Activated CD4-positive, alpha-beta T cell treated with anti-CD3 and anti-CD28 coated beads for 48 hours (primary cell): ENCODE data around the gene KNSTRN.

Source experiments
- DNase-seq: peaks from one replicate; pipeline ENCODE4 v3.0.0-alpha.2; 2020

KNSTRN gene

DNA sequence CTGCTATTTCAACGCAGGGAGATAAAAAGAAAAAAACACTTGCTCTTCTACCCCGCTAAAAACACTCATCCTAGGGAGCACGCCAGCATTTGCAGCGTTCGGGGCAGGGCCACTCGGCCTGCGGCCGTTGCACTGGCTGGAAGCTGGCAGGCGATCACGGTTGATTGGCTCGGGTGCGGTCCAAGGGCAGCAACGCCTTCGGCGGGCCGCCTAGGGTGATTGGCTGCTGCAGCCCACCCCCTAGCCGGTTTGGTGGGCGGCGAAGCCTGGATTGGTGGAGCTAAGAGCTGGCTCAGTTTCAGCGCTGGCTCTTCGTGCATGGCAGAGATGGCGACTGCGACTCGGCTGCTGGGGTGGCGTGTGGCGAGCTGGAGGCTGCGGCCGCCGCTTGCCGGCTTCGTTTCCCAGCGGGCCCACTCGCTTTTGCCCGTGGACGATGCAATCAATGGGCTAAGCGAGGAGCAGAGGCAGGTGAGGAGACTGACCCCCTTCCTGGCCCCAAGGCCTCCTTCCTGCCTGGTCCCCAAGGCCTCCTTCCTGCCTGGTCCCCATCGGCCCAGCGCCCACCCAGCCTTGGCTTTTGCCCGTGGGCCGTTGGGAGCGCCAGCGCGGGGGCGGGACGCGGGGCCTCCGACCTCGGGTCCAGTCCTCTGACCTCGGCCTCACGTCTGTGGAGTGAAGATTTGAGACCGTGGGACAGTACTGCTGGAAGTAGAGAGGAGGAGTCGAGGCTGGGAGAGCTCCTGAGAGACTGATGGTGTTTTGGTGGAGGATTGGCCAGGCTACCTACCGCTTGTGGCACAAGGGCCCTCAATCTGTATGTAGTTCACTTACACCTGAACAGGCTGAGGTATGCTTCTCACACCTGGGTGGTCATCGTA lies 23.2 kb downstream of the KNSTRN start, which contains the start of gene IVD:
IVD (plus strand) TSS at position 295 of the 881 bp plus-strand sequence; CDS start at position 328, 33 bp downstream.
- DNase-seq, result peak; percentile 94

DNA sequence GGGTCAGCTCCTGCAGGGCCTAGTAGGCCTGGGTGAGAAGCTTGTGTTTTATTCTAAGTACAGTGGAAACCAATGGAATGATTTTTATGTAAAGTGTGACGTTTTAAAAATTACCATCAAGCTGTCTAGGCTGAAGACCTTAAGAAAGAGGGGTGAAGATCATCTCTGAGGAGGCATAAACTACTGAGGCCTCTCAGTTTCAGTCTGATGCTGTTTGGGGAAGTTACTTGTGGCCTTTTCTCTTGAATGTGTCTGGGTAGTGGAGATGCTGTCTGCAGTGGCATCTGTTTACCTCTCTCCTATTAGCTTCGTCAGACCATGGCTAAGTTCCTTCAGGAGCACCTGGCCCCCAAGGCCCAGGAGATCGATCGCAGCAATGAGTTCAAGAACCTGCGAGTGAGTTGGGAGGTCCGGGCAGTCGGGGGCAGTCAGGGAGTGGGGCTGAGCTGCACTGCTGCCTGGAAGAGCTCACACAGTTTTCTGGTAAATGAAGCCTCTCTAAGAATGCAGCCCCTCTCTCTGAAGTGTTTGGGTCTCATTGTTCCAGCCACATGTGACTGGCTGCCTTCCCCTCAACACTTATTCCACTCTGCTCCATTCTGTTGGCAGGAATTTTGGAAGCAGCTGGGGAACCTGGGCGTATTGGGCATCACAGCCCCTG lies 24.9 kb downstream of the KNSTRN start:
- no peak for DNase-seq

DNA sequence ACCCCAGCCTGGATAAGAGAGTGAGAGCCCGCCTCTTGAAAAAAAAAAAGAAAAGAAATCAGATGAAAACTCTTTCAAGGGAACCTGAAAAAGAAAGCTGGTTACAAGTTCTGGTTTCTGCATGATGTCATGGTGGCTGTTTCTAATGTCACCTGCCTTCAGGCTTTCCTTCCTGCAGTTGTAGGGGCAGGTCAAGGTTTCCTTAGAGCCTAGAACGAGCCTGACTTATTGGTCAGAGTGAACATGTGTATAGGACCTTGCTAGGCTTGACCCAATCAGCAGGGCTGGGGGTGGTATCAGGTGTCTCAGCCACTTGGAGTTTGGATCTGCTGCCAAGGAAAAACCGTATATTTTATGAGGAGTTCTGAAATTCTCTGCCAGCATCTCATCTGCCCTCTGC lies 26.8 kb downstream of the KNSTRN start:
- DNase-seq, result no peak

DNA sequence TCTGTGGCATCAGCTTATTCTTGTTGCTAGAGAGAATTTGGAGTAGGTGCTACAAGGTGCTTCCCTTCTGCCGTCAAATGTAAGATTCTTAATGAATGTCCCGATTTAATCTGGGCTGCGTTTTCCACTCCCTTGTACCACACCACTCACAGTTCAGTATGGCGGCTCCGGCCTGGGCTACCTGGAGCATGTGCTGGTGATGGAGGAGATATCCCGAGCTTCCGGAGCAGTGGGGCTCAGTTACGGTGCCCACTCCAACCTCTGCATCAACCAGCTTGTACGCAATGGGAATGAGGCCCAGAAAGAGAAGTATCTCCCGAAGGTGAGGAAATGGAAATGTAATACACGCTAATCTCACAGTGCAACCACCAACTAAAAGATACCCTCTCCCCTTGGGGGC lies 28.0 kb downstream of the KNSTRN start:
- DNase-seq, result no peak

DNA sequence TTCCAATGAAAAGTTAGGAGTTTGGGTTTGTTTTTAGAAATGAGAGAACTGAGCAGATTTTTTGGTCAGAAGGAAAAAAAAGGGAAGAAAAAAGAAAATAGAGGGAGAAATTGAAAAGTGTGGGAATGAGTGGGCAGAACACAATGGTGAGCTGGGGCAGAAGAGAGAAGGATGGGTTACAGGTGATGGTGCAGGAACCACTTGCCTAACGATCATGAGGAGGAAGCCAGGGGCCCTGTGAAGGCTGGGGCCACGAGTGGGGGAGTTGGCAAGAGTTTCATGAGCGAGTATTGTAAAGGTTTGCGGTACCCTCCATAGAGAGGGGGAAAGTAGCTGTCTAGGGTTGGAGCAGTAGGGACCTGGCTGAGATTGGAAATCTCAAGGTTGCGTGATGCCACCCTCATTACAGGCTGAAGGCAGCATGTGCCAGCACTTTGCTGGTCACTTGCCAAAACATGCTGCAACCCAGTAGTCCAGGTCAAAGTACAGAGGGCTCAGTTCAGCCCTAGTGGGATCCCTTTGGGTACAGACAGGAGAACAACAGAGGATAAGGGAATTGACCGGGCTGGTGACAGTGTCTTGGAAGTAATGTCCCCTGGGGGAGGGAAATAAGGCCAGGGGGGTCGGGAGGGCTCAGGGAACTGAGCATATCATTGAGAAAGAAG lies 29.7 kb downstream of the KNSTRN start:
- no peak for DNase-seq

DNA sequence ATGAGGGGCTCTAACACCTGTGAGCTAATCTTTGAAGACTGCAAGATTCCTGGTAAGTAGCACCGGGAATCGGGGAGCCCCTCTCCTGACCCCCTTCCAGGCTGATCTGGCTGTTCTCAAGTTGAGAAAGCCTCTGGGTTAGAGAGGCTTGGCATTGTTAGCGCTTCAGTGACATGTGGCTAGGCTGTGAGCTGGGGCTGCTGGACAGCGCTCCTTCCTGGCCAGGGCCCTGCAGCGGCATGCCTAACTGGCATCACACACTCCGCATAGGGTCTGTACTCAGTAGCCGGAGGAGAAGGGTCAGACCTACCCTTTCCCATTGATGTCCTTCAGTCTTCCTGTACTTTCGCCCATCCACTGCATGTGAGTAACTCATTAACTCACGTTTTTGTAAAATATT lies 30.5 kb downstream of the KNSTRN start:
- no peak for DNase-seq

DNA sequence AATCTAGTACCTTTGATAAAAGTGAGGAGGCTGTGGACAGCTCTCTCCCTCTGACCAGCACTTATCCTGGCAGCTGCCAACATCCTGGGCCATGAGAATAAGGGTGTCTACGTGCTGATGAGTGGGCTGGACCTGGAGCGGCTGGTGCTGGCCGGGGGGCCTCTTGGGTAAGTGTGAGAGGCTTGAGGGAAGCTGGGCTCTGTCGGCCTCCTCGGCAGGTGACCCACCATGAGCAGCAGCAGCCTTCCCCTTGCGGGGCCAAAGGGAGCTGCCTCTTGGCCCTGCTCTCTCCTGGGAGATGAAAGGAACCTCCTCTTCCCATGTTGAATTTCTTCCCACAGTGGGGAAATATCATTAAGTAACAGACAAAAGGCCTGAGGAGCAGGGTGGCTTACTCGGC lies 32.3 kb downstream of the KNSTRN start:
- DNase-seq, result no peak

DNA sequence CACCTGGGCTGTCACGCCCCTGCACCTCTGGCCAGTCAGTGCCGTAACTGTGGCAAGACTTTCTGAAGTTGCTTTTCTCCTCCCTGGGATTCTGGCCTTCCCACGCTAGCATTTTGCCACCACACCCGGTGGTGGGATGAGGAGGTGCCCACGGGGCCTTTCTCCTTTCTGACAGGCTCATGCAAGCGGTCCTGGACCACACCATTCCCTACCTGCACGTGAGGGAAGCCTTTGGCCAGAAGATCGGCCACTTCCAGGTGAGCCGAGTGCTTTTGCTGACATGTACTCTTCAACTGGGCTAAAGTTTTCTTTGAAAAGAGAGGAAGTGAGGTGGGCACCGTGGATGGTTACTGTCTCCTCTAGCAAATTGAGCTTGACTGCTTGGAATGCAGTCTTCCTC lies 32.7 kb downstream of the KNSTRN start:
- no peak for DNase-seq

- no peak for DNase-seq
Observed at GRCh38 chr15:40416056-40416455, 33.5 kb downstream of the KNSTRN start.

GRCh38 chr15:40418126-40418525 lies 35.6 kb downstream of the KNSTRN start:
- DNase-seq, result no peak

GRCh38 chr15:40420071-40420713 lies 37.7 kb downstream of the KNSTRN start:
- no peak for DNase-seq

- DNase-seq, result no peak
Observed at GRCh38 chr15:40420793-40421192, 38.3 kb downstream of the KNSTRN start.

DNA sequence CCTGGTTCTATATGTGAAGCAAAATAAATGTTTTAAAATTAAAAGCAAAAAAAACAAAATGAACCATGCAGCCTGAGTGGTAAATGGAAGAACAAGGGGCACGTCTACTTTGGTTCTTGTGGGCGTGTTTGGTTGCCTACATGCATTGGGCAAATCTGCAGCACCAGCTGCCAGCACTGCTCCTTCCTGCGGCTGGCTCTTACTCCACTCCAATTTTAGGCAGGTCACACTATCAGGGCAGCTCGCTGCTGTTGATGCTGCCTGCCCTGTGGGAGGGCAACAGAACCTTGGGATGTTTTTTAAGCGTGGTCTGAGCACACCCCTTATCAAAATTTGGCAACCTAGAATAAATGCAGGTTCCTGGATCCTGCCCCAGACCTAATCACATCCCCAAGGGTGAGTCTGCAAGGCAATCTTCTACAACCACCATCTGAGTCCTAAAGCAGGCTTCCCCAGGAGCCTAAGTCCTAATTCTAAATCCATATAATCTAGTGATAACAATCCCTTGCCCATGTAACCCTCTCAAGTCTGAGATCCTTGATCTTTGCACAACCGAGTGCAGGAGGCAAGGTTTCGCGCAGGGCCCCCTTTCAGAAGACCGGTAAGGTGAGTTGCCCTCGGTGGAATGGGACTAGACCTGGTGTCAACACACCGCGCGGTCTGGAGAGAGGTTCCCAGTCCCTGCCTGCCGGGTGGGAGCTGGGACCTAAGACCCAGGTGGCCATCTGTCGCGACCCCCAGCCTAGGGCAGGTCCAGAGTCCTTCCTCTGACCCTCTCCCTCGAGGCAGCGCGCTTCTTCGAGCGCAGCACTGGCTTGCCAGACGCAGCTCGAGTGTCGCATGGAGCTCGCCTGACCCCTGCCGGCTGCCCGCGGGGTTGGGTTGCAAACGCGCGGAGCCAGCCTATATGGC lies 39.0 kb downstream of the KNSTRN start:
- peak; percentile 90 for DNase-seq

GRCh38 chr15:40424483-40425115 lies 42.1 kb downstream of the KNSTRN start:
- no peak for DNase-seq

- no peak for DNase-seq
Observed at GRCh38 chr15:40425681-40426080, 43.2 kb downstream of the KNSTRN start.

DNA sequence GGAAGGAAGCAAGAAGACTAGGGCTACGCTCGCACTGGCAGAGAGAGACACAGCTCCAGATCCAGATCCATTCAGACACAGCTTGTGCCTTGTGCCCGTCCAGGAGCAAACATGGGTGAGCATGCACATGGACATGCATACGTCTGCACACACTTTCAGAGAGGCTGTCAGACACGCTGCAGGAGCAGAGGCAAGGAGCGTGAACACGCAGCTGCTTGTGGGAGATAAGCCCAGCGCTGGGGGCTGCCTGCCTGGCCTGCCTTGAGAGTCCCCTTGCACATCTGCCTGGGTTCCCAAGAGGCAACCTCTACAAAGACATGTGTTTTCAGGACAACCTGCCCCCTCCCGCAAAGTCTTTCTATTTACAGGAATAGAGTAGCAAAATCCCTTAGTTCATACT lies 44.7 kb downstream of the KNSTRN start:
- DNase-seq, result no peak

DNA sequence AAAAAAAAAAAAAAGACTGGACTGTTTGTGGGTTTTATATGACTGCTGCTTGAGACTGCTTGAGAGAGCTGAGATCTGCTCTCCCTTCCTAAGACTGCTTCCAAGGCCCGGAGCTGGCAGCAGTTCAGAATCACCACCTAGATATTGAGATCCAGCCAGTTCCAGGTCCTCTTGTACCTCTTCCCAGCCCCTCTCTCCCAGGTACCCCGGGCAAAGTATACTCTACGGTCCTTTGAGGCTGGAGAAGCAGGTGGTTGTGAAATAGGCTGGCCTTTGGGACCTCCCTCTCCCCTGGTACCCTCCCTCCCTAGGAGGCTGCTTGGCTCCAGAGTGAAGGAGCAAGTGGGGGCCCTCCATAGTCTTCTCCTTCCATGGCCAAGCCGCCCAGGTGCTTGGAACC lies 45.7 kb downstream of the KNSTRN start:
- no peak for DNase-seq

- DNase-seq, result no peak
Observed at GRCh38 chr15:40429068-40429710, 46.7 kb downstream of the KNSTRN start.

DNA sequence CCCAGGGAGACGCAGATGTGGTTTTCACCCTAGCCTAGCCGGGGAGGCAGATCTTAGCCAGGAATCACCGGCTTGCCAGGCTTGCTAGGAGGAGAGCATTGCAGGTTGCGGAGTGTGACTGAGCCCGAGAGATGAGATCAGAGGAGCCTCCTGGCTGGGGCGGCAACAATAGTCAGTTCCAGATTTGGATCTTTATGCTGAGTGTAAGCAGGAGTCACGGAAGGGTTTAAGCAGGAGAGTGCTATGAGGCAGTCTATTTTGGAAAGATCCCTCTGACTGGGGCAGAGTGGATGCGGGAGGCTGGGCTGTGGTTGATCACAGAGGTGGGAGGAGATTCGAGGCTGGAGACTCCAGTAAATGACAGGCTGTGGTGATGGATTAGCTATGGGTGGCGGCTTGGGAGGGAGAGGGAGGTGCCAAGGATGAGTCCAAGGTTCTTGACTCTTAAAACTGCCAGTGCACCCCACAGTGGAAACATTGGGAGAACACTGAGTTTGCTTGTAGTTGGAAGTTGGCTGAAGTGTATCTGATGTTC lies 47.8 kb downstream of the KNSTRN start:
- DNase-seq, result no peak

- DNase-seq, result no peak
Observed at GRCh38 chr15:40435023-40435709, 52.6 kb downstream of the KNSTRN start.
